GM12891 (cell line): ENCODE results near the gene GALP.

ENCODE experiments used
- POLR2A ChIP-seq: IDR thresholded peaks from 2 replicates; pipeline ENCODE4 v1.6.1; 2011; ENCODE audit warnings: low read depth, low read length, control low read depth
- POLR2AphosphoS5 ChIP-seq: IDR thresholded peaks from 2 replicates; pipeline ENCODE4 v1.6.1; 2011; ENCODE audit warnings: low read depth, low read length, control low read depth

- TF ChIP-seq POLR2A (no peak), POLR2AphosphoS5 (no peak)
Observed at GRCh38 chr19:56156768-56157167, 19.0 kb upstream of the GALP start.
